Epithelial cell of proximal tubule (primary cell): ENCODE measurements around the gene CXCR6. TPM values are rescaled to one million over a fixed set of nuclear protein-coding genes. Genes with fewer than 3 reads are reported as not detected.

Experiments used
- DNase-seq: peaks from one replicate; pipeline ENCODE4 v3.0.0-alpha.2; 2011; ENCODE audit warnings: low read depth
- H3K4me3 ChIP-seq: 2 replicates; pipeline ENCODE4 v1.5.1; 2011; ENCODE audit warnings: low read depth, mild to moderate bottlenecking, low read length
- CTCF ChIP-seq: conservative IDR thresholded peaks from 2 replicates; pipeline ENCODE4 v1.5.1; 2012; ENCODE audit warnings: low read depth, mild to moderate bottlenecking, low read length
- total RNA-seq: library from RNA; depleted of rRNA; stranded (reverse); fragments of >200 nt; gene quantifications from 2 replicates; pipeline ENCODE4 v1.2.3, GENCODE V29; 2015

Gene CXCR6
- total RNA-seq, 1 donor from 2014 or later = not detected

DNA sequence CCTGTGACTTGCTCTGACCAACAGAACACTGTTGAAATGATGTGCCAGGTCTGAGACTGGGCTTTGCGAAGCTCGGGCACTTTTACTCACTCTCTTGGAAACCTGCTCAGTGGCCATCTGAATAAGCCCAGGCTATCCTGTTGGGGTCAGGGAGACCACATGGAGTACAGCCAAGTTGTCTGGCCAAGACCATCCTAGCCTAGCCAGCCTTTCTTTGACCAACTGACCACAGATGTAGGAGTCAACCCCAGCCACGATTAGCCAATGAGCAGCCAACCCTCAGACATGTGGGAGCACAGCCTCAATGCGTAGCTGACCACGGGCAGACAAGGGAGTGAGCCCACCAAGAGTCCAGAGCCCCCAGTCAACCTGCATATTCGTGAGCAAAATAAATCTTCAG lies 30.8 kb upstream of the CXCR6 start:
- no peak overlapping the region for H3K4me3 ChIP-seq
- DNase-seq = no peak
- no peak for TF ChIP-seq CTCF

GRCh38 chr3:45914362-45915058 lies 28.8 kb upstream of the CXCR6 start:
- TF ChIP-seq CTCF = no peak

DNA sequence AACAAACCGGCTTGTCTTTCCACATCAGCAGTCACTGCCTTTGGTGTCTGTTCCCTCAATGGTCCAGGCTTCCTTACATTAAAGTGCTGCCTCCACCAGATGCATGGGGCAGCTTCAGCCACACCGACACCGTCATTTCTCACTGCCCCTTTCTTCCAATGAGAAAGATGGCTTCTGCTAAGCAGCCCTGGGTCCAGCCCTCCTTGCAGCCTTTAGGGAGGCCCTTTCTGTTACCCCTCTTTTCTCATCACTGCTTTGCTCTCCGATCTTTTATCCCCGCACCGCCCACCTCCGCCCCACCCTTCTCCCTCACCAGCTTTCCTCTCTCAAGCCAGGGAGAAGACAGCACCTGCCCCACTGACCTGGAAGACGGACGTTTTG lies 28.2 kb upstream of the CXCR6 start:
- TF ChIP-seq CTCF = no peak
- DNase-seq = no peak
- H3K4me3 ChIP-seq = no peak overlapping the region

More at GRCh38 chr3:45914362-45915058, 28.8 kb upstream of the CXCR6 start:
- H3K4me3 ChIP-seq = no peak overlapping the region
- no peak for DNase-seq

DNA sequence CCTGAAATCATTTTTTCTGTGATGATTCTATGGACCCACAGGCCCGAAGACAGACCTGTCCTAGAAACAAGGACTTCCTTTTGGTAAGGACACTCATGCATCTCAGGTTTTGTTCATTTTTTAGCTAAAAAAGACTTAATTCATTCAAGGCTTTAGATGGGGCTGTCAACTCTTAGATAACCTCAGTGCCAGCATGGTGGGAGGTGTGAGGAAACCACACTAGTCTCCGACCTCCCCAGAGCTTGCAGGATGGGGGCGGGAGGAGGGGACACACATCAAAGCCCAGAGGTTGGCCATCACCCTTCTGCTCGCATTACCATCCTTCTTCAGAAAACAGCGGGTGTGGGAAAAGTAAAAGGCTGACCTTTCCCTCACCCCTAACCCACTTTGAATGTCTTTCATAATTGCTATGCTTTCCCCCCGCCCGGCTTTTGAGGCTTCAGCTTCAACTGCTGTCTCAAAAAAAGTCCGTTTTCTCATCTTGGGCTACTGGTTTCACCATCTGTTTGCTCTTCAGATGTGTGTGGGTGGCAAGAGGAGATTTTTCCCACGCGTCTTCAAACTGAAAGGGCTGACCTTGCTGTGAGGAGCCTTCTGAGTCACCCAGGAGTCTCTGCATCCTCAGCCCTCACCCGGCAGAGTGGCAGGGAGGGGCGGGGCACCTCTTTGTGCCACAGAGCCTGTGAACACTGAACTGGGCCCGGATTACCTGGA lies 27.6 kb upstream of the CXCR6 start:
- H3K4me3 ChIP-seq = no peak overlapping the region
- no peak for DNase-seq
- TF ChIP-seq CTCF = no peak

DNA sequence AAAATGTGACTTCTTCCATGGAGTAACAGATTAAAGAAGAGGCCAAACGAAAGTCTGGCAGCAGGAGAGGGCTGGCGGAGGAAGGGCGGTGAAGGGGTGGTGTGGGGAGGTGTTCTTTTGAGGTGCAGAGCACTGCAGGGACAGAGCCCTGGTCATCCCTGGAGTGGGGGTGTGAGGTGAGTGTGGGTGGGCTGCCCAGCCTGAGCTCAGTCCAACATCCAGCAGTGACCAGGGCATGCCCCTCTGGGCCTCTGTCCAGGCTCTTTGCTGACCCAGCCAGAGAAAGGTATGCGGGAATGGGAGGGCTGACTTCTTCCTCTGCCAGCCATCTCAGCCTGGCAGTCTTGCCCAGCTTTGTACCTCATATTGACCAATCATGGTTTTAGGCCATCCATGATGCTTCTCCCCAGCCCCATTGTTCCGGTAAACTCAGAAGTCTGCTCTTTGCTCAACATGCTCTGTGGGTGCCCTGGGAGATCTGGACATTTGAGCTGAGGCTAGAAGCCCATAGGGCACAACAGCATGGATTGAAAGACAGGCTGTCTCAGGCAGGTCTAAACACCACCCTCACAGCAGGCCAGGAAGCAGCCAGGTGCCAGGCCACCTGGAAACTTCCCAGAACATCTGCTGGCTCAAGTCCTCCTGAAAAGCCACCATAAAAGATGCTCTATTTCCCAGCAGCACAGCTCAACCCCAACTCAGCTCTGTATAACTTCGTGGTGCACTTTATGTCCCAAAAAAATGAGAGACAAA lies 25.9 kb upstream of the CXCR6 start:
- no peak overlapping the region for H3K4me3 ChIP-seq
- no peak for DNase-seq
- TF ChIP-seq CTCF = no peak

- no peak overlapping the region for H3K4me3 ChIP-seq
- no peak for DNase-seq
- TF ChIP-seq CTCF = no peak
Measured at GRCh38 chr3:45921158-45922038, 21.9 kb upstream of the CXCR6 start.
